Measurements from ENCODE around the gene ASGR1.

GRCh38 chr17:7141824-7142223, 37.3 kb downstream of the ASGR1 start:
- TF ChIP-seq, protein P1, sequence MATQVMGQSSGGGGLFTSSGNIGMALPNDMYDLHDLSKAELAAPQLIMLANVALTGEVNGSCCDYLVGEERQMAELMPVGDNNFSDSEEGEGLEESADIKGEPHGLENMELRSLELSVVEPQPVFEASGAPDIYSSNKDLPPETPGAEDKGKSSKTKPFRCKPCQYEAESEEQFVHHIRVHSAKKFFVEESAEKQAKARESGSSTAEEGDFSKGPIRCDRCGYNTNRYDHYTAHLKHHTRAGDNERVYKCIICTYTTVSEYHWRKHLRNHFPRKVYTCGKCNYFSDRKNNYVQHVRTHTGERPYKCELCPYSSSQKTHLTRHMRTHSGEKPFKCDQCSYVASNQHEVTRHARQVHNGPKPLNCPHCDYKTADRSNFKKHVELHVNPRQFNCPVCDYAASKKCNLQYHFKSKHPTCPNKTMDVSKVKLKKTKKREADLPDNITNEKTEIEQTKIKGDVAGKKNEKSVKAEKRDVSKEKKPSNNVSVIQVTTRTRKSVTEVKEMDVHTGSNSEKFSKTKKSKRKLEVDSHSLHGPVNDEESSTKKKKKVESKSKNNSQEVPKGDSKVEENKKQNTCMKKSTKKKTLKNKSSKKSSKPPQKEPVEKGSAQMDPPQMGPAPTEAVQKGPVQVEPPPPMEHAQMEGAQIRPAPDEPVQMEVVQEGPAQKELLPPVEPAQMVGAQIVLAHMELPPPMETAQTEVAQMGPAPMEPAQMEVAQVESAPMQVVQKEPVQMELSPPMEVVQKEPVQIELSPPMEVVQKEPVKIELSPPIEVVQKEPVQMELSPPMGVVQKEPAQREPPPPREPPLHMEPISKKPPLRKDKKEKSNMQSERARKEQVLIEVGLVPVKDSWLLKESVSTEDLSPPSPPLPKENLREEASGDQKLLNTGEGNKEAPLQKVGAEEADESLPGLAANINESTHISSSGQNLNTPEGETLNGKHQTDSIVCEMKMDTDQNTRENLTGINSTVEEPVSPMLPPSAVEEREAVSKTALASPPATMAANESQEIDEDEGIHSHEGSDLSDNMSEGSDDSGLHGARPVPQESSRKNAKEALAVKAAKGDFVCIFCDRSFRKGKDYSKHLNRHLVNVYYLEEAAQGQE (tag by site-specific recombination; IDR thresholded peaks at IDR 0.05), result no peak
- TF ChIP-seq, protein P2, sequence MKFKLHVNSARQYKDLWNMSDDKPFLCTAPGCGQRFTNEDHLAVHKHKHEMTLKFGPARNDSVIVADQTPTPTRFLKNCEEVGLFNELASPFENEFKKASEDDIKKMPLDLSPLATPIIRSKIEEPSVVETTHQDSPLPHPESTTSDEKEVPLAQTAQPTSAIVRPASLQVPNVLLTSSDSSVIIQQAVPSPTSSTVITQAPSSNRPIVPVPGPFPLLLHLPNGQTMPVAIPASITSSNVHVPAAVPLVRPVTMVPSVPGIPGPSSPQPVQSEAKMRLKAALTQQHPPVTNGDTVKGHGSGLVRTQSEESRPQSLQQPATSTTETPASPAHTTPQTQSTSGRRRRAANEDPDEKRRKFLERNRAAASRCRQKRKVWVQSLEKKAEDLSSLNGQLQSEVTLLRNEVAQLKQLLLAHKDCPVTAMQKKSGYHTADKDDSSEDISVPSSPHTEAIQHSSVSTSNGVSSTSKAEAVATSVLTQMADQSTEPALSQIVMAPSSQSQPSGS (tag by site-specific recombination; IDR thresholded peaks at IDR 0.05; ENCODE audit: low read depth), result no peak

All from HEK293 (cell line).